CD4-positive, alpha-beta T cell treated with Interleukin-10 for 1 hour (primary cell): ENCODE results near the gene GREM1.

Experiments
- DNase-seq: peaks from one replicate; pipeline ENCODE4 v3.0.0-alpha.2; 2020

The GREM1 gene

DNA sequence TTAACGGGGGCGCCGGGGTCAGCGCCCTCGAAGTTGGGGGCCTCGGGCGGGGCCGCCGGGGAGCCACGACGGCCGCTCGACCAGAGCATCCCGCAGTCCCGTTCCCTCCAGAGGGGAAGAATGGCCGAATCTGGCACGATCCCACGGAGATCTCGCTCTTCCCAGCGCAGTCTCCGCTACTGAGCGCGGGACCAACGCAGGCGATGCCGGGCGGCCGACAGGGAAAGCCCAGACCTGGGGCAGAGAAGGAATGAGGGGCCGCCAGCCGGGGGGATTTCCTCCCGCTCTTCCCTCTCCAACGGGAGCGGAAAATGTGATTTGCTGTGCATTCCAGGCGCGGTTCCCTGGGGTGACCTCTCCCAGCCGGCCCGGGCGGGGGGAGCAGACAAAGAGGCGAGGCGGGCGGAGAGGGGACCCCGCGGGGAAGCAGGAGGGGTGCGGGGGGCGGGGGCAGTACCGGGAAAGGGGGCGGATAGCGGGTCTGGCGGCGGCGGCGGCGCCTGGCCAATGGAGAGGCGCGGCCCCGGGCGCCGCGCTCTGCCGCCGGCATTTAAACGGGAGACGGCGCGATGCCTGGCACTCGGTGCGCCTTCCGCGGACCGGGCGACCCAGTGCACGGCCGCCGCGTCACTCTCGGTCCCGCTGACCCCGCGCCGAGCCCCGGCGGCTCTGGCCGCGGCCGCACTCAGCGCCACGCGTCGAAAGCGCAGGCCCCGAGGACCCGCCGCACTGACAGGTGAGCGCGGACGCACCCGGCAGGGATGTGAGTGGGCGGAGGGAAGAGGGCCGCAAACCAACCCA is at the start of gene GREM1:
TSS of gene GREM1 (plus strand) at position 579 of the 801 bp plus-strand sequence. CDS start 12,687 bp downstream, outside the sequence.
- DNase-seq = no peak

DNA sequence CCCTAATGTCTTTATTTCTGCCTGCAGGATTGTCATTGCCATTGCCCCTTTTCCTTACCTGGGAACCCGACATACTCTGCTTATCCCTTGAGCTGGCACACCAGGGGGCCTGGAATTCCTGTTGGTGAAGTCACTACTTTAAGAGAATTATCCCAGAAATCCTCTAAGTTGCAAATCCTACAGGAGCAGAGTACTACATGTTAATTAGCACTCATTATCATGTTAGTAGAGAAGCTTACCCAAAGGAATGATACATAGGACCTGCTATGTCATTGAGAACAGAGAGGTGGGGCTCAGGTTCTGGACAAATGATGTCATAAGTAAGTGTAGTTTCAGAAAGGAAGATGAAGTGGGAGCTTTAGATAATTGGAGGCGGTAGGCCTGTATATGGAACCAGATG is 48.9 kb upstream of the GREM1 start:
- no peak for DNase-seq

DNA sequence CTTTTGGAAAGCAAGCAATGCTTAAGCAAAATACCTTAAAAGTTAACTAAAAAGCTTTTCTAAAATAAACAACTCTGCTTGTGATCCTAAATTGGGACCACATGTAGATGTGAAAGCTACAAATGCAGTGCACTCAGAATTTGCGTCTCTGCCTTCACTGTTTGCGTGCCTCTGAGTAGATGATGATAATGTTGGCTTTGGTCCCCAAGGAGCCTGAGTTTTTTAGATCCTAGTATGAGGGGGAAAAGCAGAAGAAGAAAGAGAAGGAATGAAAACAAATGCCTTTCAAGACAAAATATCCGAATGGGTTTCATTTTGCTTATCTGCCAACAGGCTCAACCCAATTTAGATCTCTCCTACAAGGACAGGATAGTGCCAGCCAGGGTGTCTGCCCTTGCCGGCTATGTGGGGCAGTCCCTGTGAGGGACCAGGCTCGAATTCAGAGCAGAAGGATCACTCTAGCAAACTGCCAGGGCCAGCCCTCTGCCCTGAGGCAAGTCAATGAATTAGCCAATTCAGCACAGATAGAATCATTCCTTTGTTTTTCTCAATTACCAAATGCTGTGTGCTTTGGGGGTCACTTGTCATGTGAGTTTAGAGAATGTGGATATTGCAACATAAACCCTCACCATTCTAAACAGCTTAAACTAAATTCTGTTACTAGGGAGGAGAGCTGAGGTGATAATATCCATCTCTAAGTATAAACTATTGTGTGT is 47.8 kb upstream of the GREM1 start:
- no peak for DNase-seq

DNA sequence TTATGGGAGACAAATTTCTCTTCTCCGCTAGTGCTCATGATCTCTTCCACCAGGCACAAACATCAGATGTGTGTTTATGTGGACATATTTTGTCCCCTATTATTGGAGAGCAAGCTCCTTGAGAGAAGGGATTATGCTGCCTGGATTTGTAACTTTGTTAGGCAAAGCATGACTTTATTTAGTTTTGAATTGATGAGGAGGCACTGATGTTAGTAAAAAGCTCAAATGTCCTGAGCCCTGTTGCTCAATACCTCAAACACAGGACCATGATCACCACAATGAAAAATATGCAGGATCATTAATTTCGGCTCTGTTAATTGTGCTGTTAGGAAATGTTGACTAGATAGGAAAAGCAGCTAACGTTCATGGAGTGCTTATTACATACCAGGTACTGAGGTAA is 47.2 kb upstream of the GREM1 start:
- no peak for DNase-seq

DNA sequence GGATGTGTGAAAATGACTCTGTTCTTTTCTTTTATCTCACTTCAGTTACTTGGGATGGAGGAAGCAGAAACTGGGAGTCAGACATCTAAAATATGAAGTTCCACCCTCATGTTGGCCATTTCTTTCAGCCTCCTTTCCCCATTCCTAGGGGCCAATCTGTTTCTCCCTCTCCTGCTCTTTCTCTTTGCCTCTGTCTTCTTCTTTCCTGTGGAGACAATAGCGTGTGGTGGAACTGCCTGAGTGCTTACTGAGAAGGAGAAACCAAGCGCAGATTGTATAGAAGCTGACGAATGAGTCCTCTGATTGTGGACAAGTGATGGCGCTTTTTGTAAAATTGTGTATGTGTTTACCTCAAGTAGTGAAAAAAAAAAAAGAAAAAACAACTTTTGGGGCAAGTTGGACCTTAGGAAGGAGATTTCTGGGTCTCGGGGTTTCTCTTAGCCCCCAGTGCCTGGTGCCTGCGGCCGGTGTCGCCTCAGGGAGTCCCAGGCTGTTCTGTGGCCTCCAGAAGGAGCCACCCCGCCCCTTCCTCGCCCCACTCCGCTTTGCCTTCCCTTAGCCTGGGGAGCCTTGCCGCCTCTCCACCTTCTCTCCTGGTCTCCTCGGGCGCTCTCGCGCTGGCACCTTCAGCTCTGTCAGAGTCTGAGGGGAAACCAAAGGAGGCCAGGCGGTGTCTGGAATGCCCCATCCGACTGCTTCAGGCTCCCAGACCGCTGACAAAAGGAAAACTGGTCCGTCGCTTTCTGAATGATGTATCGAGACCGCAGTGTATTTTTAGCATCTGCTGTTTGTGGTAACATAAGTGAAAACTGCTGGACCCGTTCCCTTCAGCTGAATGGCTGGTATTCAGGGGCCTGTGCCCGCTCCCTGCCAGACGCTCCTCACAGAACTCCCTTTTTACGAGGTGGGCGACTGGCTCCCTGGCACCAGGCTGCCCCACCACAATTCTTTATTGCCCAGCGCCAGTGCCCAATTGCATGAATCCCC is 46.2 kb upstream of the GREM1 start:
- DNase-seq = no peak

DNA sequence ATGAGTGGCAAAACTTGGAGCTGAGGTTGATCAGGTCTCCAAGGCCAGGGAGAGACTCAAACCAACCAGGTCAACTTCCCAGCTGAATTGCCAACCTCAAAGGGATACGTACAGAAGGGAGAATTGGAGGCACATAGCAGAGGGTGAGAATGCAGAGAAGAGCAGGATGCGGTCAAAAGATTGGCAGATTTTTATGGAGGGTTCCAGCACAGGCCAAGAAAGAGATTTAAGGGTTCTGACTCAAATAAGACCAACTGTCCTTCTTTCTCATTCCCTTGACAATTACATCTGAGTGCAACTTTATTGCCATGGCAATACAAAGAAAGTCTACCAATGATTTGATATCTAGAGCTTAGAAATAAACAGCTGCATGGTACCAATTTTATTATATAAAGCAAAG is 43.1 kb upstream of the GREM1 start:
- no peak for DNase-seq

DNA sequence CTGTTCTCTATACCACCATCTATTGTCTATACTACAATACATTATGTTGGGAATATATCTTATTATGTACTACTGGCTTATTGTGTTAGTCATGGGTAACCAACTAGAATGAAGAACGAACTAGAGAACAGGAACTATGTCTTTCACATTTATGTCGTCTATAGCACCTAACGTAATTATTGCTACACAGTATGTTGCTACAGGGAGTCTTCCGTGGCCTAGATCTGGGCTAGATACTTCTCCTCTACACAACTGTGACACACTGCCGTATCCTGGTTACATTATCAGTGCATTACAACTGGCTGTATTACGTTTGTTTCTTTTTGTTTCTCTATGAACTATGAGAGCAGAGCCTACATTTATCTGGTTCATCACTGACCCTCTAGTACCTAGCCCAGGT is 42.3 kb upstream of the GREM1 start:
- DNase-seq = no peak

DNA sequence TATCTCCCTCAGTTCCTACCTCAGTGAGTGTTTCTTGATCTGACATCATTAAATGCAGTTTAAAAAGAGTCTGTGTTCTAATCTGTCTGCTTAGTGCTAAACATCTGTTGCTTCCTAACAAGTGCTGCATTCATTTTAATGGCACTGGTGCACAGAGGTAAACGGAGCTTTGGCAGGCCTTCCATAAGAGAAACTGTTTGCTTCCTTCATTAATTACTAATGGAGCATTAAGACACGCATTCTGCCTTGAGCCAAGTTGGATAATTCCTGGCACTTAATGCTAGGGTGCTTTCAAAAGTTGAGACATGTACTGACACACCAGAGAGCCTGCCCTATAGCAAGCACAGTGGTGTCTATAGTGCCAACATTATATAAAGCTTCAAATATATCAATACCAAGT is 41.6 kb upstream of the GREM1 start:
- DNase-seq = no peak

DNA sequence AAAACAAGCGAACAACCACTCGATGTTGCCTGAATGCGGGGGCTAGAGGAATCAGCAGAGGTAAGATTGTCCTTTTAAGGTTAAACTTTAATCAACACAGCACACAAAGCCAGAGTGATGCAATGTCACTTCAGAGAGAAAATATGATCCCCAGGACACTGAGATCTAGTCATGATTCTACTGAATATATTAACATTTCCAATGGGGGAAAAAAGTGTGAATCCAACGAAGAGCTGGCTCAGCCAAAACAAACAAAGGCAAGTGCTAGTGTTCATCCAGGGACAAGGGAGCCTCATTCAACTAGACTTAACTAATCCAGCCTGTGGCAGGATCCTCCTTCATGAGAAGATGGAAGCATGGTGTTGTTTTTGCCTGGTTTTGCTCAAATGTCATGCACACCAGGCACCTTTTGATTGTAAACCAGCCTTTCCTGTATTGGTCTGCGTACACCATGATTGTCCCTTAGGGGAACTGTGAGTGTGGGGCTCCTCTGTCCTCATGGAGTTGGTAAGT is 40.5 kb upstream of the GREM1 start:
- DNase-seq = no peak

DNA sequence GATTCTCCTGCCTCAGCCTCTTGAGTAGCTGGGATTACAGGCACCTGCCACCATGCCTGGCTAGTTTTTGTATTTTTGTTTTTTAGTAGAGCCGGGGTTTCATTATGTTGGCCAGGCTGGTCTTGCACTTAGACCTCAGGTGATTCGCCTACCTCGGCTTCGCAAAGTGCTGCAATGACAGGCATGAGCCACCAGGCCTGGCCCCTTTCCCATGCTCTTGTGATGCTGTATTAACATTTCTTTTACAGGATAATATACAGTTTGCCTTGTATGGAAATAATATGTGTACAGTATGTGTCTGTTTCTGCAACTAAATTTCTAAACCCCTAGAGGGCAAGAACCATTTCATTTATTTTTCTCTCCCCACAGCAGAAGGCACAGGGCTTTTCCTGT is 38.5 kb upstream of the GREM1 start:
- no peak for DNase-seq

DNA sequence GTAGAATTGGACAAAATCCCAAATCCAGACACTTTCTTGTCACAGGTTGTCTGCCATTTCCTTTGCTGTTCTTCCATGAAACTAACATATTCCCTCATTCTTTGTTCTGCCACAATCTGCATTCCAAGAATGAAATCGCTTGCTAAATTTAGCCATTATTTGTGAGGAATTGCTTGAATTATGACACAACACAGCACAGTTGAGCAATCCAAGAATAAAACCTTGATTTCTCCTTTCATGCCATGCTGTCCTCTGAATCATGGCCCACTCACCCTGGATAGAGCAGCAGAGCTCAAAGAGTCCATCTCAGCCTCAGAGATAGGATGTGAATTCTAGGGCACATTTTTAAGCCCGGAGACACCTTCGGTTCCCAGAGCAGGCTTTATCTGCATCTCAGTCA is 35.2 kb upstream of the GREM1 start:
- no peak for DNase-seq

DNA sequence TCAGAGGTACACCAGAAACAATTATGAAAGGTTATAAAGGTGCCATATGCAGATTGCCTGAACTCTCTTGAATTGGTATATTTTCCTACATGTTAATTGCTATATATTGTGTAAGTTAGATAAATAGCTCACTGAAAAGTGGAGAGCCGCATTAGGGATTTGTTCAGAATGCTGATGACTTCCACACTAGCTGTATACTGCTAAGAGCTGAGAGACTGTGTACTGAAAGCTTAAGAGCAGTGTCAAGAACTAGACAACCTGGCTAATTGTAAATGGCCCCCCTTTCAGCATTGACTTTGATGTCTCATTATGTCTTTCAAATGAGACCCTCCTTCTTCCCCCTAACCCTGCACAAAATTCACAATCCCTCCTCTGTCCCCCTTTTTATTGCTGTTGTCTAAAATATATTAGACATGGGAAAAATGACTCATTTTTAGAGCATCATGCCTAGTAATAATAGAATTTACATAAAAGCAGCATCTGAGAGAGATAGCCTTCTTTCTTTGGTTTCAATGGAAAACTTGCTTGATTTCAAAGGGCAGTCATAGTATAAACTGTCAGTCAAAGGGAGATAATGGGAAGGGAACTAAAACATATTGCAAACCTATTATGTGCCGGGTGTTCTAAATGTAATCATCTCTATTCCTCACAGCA is 34.7 kb upstream of the GREM1 start:
- no peak for DNase-seq

DNA sequence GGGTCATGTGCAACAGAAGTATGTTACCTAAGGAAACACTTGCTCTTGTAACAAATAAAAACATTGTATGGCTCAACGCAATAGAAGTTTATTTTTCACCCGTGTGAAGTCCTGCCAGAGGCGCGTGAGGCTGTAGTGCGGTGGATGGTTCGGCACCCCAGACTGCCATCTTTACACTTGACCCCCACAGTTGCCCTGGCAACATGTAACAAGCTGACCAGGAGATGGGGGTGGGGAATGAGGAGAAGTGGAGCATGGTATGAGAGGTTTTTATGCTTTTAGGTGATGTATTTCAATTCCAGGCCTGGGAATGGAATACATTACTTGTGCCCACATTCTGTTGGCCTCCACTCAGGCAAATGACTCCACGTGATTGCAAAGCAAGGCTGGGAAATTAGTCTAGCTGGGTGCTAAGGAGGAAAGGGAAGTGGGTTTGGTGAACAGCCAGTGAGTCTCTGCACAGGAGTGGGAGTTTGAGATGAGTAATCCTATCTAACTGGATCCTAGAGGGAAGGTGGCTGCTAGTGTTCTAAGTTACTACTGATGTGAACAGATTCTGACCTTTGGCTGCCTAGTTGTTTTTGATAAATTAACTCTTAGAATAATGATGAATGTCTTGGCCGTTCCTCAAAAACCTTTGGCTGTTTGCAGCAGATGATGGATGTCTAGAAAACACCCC is 33.8 kb upstream of the GREM1 start:
- no peak for DNase-seq

DNA sequence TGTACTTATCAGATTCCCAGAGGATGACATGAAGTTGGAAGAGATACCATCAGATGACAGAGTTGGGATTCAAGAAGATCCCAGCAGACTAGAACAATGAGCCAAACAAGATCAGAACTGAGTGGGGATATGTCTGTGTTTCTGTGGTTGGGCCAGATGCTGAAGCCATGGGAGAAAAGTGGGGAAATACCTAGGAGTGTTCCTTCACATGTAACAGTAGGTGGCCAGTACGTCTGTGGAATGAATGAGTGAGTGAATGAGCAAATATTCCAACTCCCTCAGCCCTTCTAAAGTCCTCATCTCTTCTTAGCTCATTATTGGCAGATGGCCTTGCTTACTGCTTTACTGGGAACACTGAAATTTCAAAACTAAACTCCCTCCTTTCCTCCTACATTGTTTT is 32.2 kb upstream of the GREM1 start:
- DNase-seq = no peak

DNA sequence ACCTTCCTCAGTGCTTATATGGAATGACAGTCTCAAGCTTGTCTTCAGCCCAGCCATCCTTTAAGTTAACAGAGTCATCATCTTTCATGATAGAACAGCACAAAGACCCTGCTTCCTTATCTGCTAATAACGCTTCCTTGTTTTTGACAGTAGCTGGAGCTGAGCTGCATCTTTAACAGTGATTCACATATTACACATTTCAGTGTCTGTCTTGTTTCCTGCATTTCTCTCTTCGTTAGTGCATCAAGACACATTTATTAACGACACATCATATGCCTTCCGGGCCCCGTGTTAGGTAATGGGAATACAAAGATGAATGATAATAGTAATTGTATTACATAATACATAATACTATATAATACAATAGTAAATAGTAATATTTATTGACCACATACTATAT is 30.2 kb upstream of the GREM1 start:
- no peak for DNase-seq

DNA sequence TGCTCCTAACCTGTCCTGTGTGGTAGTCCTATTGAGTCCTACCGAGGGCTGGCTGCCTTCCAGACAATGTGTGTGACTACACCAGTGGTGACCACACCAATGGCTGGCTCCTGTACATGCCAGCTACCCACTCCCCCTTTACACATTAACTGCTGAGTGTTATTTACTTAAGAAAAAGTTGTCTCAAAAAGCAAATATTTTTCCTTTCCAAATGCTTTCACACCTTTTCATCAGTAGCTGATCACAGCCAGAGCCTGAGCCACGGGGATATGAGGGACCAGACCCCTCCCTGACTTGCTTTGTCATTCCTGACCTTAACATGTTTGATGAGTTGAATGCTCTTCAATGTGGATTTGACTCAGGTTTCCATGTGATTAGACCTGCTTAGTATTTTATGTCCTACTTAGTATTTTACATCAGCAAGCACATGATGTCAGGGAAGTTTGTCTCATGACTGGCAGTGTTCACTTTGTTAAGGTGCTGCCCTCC is 29.6 kb upstream of the GREM1 start:
- no peak for DNase-seq

DNA sequence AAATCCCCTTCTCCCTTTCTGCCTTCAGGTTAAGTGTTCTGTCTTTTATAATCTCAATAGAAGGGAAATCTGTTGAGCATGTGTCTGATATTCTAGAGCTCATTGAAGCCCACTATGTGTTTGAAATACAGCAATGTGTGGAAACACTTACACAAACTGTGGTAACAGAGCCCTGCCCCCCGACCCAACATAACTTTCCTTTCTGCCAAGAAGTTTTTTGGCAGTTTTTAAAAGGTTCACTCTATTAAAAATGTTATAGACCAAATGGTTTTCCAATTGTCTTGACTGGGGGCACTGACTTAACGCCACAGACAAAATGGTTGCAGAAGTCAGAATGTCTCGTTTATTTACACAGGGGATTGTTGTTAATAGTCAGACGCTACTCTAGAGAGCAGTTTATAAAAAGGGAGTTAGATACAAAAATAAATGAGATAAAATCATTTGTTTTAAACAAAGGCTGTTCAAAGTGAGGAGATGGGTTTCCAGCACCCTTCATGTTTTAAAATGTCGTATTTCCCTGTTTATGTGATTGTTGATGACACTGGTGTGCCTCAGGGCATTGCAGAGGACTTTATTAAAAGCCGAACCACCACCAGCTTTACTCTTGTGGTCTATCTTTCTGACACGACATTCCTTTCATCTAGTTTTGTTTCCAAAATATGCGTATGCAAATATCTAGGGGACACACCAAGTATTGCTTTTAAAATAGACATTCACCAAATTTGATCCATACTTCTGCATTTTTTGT is 26.7 kb upstream of the GREM1 start:
- no peak for DNase-seq

DNA sequence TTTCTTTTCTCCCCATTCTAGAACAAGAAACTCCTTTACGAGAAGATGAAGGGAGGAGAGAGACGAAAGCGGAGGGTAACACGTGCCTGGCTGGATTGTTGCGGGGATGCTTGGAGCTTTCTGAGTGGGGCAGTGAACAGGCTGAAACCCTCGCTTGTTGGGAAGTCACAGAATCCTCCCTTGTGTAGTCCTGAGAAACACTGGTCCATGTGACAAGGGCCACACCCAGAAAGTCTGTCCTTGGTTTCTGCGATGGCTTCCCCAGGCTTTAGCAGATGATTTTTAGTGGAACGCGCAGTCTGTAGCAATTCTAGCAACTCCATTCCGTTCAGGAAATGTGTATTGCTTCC is 26.1 kb upstream of the GREM1 start:
- no peak for DNase-seq

DNA sequence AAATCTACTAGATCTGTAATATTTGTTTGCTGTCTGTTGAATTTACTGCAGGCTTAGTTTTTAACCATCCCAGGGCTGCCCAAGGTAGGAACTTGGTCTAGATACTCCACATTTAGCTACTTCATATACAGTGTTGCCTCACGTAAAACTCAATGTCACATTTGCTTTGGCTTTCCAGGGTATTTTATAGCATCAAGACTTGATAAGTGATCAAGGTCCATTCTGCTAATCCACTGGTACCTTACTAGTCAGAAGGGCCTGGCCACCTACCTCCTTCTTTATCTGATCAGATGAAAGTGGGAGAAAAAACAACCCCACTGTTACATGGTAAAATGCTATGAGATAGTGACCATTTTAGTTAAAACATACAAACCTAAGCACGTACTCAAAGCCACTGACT is 25.5 kb upstream of the GREM1 start:
- DNase-seq = no peak

DNA sequence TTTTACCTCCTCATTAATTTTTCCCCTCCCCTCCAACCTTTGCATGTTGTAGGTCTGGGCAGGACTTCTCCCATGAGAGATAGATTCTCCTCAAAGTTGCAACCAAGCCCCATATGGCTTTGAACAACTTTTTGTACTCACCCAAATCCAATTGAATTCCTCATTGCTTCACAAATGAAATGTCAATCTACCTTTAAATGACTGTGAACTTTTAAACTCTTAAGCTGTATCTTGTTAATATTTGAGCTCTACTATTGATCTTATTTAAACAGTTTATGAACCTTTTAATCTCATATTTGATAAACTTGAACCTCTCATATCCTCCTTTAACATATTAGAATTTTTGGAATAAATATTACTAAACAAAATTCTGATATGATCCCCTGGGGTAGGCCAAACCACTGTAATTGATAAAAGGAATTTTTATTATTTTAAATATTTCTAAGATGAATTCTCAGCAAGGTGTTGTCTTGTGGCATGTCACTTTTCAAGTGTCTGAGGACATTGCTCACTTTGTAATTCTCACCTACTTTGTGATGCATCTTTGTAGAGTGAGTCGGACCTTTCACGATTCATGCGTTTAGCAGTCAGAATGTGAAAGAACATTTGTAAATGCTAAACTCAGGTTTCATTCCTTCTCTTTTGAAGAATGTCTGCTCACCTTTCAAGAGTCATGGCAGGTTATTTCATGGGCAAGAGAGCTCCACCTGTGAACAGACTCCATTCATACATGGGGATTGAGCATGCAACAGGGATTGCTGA is 23.4 kb upstream of the GREM1 start:
- DNase-seq = no peak
